GM12872 (cell line): ENCODE data around the gene TAS2R50.

Experiments
- CTCF ChIP-seq: IDR thresholded peaks from 3 replicates; pipeline ENCODE4 v1.5.1; 2011; ENCODE audit warnings: low read depth, mild to moderate bottlenecking, low read length, moderate library complexity; ENCODE audit not compliant: insufficient read depth

Gene TAS2R50

GRCh38 chr12:10956085-10956484, 30.6 kb downstream of the TAS2R50 start:
- TF ChIP-seq CTCF = no peak

DNA sequence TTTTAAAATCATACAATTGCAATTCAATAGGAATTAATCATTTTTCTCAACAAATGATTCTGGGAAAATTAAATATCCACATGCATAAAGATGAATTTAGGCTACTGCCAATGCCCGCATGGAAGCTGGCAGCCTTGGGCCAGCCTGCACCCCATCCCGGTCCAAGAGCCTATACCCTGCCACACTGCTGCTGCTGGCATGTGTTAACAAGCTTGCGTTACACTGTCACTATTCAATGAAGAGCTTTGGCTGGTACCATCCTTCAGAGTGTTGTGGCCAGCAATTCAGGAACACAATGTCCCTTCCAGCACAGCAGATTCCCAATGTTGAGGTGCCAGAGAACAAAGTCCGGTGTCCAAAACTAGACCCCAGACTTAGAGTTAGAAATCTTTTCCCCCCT, 34.1 kb downstream of the TAS2R50 start:
- TF ChIP-seq CTCF = no peak

- TF ChIP-seq CTCF = no peak
Observed at GRCh38 chr12:10943167-10943566, 43.5 kb downstream of the TAS2R50 start.

DNA sequence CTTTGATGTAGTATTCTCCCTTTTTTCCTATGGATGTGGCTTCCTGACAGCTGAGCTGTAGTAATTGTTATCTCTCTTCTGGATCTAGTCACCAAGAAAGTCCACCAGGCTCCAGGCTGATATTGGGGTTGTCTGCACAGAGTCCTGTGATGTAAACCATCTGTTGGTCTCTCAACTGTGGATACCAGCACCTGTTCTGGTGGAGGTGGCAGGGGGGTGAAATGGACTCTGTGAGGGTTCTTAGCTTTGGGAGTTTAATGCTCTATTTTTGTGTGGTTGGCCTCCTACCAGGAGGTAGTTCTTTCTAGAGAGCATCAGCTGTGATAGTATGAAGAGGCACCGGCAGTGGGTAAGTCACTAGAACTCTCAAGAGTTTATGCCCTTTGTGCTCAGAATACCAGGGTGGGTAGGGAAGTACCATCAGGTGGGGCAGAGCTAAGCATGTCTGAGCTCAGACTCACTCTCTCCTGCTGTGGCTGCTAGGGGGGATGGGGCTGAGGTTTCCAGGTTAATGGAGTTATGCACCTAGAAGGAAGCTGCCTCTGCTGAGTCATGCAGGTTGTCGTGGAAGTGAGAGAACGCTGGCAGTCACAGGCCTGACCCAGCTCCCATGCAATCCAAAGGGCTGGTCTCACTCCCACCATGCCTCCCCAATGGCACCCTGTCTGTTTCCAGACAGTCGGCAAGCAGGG, 44.6 kb downstream of the TAS2R50 start:
- no peak for TF ChIP-seq CTCF

DNA sequence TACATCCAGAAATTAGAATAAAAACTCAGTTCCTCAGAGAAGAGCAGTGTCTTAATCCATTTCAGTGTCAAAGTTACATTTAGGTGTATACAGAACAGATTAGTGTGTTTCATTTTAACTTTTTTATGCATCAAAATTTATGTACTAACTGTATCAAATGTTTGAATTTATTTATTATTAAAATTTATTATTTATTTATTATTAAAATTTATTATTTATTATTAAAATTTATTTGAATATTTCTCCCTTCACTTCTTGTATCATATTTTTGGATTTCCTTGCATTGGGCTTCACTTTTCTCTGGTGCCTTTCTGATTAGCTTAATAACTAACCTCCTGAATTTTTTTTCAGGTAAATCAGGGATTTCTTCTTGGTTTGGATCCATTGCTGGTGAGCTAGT, 45.3 kb downstream of the TAS2R50 start:
- TF ChIP-seq CTCF = no peak

GRCh38 chr12:10940389-10940788, 46.3 kb downstream of the TAS2R50 start:
- TF ChIP-seq CTCF = no peak

GRCh38 chr12:10939163-10939562, 47.5 kb downstream of the TAS2R50 start, which contains the start of gene TAS2R14:
TAS2R14 (minus strand) TSS chr12:10939263; CDS start chr12:10939207, 56 bp downstream.
- no peak for TF ChIP-seq CTCF

DNA sequence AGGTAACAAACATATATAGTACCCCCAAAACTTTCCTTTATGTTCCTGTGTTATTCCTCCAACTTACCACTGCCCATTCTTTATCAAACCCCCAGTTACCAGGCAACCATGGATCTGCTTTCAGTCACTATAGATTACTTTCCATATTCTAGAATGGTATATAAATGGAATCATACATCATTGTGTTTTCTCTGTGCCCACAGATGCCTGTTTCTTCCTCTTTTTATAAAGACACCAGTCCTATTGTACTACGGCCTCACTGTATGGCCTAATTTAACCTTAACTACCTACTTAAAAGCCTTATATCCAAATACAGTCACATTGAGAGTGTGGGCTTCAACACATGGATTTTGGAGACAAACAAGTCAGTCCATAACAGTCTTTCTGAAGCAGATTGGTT, 50.2 kb downstream of the TAS2R50 start:
- TF ChIP-seq CTCF = no peak
